Retinal pigment epithelial cell (primary cell): ENCODE data around the gene ARRDC2.

ENCODE experiments used
- DNase-seq: peaks from one replicate; pipeline ENCODE4 v3.0.0-alpha.2; 2010; ENCODE audit warnings: low read depth
- H3K4me3 ChIP-seq: 2 replicates; pipeline ENCODE4 v1.5.1; 2011; ENCODE audit warnings: mild to moderate bottlenecking, low read length, control low read depth, moderate library complexity
- CTCF ChIP-seq: conservative IDR thresholded peaks from 2 replicates; pipeline ENCODE4 v1.5.1; 2011; ENCODE audit warnings: low read depth, low read length, control low read depth, inconsistent platforms

The ARRDC2 gene

DNA sequence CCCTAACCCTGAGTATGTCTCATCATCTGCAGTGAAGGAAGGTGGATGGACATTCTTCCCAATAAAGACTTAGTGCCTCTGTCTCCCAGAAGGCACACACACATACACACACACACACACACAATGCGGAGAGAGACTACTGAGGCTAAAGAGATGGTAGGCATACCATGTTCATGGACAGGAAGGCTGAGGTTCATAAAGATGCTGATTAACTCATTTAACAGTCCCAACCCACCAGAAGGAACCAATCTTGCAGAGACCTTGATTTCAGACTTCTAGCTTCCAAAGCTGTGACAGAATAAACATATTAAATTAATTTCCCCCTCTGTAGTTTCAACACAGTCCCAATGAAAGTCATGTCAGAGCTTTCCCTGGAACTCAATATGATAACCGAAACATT is 33.1 kb downstream of the ARRDC2 start:
- no peak overlapping the region for H3K4me3 ChIP-seq
- DNase-seq = no peak
- no peak for TF ChIP-seq CTCF

- no peak for DNase-seq
- no peak overlapping the region for H3K4me3 ChIP-seq
- no peak for TF ChIP-seq CTCF
Observed at GRCh38 chr19:18043676-18044075, 35.7 kb downstream of the ARRDC2 start.

DNA sequence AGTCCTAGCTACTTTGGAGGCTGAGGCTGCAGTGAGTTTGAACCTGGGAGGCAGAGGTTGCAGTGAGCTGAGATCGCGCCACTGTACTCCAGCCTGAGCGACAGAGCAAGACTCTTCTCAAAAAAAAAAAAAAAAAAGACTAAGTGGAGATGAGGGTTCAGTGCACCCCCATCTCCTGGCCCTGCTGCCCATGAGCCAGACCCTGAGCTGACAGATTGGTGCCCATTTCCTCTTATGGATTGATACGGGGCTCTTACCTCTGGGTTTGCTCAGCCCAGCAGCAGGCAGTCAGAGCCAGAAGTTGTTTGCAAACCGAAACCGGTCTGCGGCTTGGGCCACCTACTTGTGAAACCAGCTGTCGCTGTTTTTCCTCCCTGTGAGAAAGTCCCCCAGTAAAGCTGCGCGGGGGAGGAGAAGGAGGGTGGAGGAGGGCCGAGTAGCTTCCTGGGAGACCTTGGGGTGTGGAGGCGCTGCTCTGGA is 36.9 kb downstream of the ARRDC2 start:
- no peak overlapping the region for H3K4me3 ChIP-seq
- no peak for DNase-seq
- no peak for TF ChIP-seq CTCF

- H3K4me3 ChIP-seq = no peak overlapping the region
- no peak for DNase-seq
- TF ChIP-seq CTCF = no peak
Observed at GRCh38 chr19:18045307-18046050, 37.5 kb downstream of the ARRDC2 start.

- peak; percentile 35 for DNase-seq
- TF ChIP-seq CTCF = no peak
- H3K4me3 ChIP-seq = no peak overlapping the region
Observed at GRCh38 chr19:18046059-18046718, 38.2 kb downstream of the ARRDC2 start.

DNA sequence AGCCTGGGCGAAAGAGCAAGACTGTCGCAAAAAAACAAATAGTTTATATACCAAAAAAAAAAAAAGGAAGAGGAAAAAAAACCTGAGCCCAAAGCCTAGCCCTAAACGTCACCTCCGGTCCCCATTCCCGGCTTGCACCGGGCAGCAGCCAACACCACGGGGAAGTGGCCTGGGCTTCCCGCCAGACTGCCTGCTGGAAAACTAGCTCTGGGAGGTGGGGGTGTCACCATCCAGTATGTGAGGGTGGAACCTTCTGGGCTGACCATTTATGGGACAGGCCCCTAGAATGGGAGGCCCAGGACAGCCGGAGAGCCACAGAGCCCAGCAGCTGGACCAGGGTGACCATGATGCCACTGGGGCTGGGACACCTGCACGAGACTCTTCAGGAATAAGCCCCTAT is 41.4 kb downstream of the ARRDC2 start:
- peak; percentile 55 for DNase-seq
- no peak for TF ChIP-seq CTCF
- no peak overlapping the region for H3K4me3 ChIP-seq

DNA sequence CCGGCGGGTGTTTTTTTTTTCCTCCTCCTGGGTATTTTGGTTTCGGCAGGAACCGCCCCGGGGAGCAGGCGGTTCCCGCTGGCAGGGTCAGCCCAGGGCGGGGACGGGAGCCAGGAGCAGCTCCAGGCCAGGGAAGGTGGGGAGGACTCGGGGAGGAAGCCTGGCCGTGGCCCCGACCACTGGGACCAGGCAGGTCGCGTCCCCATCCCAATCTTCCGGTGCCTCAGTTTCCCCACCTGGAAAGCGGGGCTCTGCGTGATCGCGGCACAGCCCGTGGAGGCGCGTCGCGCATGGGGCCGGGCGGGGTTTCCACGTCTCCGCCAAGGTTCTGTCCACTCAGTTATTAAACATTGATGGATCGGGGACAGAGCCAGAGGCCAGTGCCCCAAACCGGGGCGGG is 43.9 kb downstream of the ARRDC2 start:
- DNase-seq = no peak
- TF ChIP-seq CTCF = no peak
- no peak overlapping the region for H3K4me3 ChIP-seq
